Activated B cell treated with CpG ODN at 0.5 μM for 24 hours (primary cell): ENCODE results near the gene KCNMB2. TPM values are rescaled to one million over a fixed set of nuclear protein-coding genes. Genes with fewer than 3 reads are reported as not detected.

Source experiments
- ATAC-seq: fragments of 200-7000 bp; cut with Tn5 transposase; one replicate; pipeline ENCODE4 v1.10.0; 2021; ENCODE audit warnings: low read depth, mild to moderate bottlenecking, moderate library complexity
- CTCF ChIA-PET: fragments of 350-600 bp; sonication (Branson Sonifier 250); formaldehyde crosslinking; loops from one replicate; lab custom pipeline; 2021; ENCODE audit warnings: antibody characterized with exemption; lab: Charles Lee
- POLR2A ChIA-PET: fragments of 350-600 bp; sonication (Branson Sonifier 250); formaldehyde crosslinking; loops from one replicate; lab custom pipeline; 2021; ENCODE audit warnings: antibody characterized with exemption; lab: Charles Lee
- DNase-seq: peaks from one replicate; pipeline ENCODE4 v3.0.0; 2022
- H3K27ac Mint-ChIP-seq: one replicate; pipeline ENCODE4 v1.8.0; 2020; ENCODE audit warnings: mixed read lengths
- H3K27me3 Mint-ChIP-seq: one replicate; pipeline ENCODE4 v1.8.0; 2021; ENCODE audit warnings: mixed read lengths
- H3K36me3 Mint-ChIP-seq: one replicate; pipeline ENCODE4 v1.8.0; 2021; ENCODE audit warnings: low read depth, mixed read lengths
- H3K4me1 Mint-ChIP-seq: one replicate; pipeline ENCODE4 v1.8.0; 2021; ENCODE audit warnings: mixed read lengths
- H3K4me3 Mint-ChIP-seq: one replicate; pipeline ENCODE4 v1.8.0; 2020; ENCODE audit warnings: mild to moderate bottlenecking, mixed read lengths
- H3K9me3 Mint-ChIP-seq: one replicate; pipeline ENCODE4 v1.8.0; 2020; ENCODE audit warnings: mixed read lengths
- intact Hi-C: fragments of 100-400 bp; cut with micrococcal nuclease; formaldehyde crosslinking; loops from one replicate; pipeline ENCODE4 v1.15.1; 2024
- total RNA-seq: library from RNA; stranded (reverse); gene quantifications from 2 replicates; pipeline ENCODE4 v1.2.3, GENCODE V29; 2022
- TF ChIP-seq, protein P1 (sequence below): fragments of 200-600 bp; IDR thresholded peaks from one replicate; pipeline ENCODE4 v1.8.0; 2022; ENCODE audit warnings: antibody characterized with exemption, mild to moderate bottlenecking

Gene KCNMB2
- total RNA-seq, 1 donor from 2014 or later = not detected

DNA sequence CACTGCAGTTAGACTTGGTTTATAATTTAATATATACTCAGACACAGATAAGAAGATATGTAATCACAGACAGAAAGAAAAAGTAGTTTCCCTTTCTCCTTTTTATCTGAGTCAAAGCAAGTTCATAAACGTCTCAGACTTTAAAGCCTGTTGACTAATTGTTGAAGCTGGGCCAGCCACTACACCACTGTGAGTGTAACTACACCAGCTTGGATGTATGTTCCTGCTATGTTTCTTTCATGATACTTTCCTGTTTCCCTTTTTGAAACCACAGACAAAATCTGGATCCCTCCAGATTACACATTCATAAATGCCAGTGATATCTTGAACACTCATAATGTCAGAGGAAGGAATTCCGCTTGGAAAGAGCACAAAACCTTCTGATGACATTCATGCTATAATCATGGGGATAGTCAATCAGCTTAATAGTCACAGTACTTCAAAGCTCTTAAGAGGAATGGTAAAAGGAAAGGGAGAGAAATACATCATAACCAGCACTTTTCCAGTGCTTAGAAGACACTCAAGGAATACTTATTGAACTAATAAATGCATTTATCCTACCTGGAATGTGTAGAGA lies 32.0 kb downstream of the KCNMB2 start:
- H3K4me1 Mint-ChIP-seq = no peaks in the 10 kb centered on the region
- no peaks in the 10 kb centered on the region for H3K36me3 Mint-ChIP-seq
- POLR2A ChIA-PET = no interaction called here
- peaks cover 2% of the 10 kb centered on the region for H3K27me3 Mint-ChIP-seq
- intact Hi-C loops = no loop called here
- CTCF ChIA-PET = no interaction called here
- TF ChIP-seq, protein P1, sequence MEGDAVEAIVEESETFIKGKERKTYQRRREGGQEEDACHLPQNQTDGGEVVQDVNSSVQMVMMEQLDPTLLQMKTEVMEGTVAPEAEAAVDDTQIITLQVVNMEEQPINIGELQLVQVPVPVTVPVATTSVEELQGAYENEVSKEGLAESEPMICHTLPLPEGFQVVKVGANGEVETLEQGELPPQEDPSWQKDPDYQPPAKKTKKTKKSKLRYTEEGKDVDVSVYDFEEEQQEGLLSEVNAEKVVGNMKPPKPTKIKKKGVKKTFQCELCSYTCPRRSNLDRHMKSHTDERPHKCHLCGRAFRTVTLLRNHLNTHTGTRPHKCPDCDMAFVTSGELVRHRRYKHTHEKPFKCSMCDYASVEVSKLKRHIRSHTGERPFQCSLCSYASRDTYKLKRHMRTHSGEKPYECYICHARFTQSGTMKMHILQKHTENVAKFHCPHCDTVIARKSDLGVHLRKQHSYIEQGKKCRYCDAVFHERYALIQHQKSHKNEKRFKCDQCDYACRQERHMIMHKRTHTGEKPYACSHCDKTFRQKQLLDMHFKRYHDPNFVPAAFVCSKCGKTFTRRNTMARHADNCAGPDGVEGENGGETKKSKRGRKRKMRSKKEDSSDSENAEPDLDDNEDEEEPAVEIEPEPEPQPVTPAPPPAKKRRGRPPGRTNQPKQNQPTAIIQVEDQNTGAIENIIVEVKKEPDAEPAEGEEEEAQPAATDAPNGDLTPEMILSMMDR = no peak
- H3K9me3 Mint-ChIP-seq = no peaks in the 10 kb centered on the region
- ATAC-seq (no peak), DNase-seq (no peak)
- no peak overlapping the region for H3K4me3 Mint-ChIP-seq
- no peak overlapping the region for H3K27ac Mint-ChIP-seq

DNA sequence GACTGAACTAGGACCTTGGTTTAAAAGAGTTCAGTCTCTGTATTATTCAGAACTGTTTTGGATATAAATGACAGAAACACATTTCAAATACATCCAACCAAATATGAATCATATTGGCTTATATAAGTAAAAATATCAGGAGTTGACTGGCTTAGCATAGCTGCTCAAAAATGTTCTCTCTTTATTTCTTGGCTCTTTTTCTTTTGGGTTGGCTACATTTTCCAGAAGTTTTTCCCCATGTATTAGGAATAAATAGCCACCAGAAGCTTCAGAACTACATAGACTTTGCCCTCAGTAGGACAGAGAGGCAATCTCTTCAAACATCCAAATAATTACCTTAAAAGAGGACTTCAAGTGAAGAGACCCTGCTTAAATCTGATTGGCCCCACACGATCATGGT lies 32.7 kb downstream of the KCNMB2 start:
- ChIA-PET POLR2A (no interaction called here), CTCF (no interaction called here)
- peaks cover 2% of the 10 kb centered on the region for H3K27me3 Mint-ChIP-seq
- H3K4me3 Mint-ChIP-seq = no peak overlapping the region
- no peaks in the 10 kb centered on the region for H3K4me1 Mint-ChIP-seq
- TF ChIP-seq, protein P1 = no peak
- DNase-seq (no peak), ATAC-seq (no peak)
- H3K36me3 Mint-ChIP-seq = no peaks in the 10 kb centered on the region
- H3K9me3 Mint-ChIP-seq = no peaks in the 10 kb centered on the region
- intact Hi-C loops = no loop called here
- no peak overlapping the region for H3K27ac Mint-ChIP-seq

GRCh38 chr3:178569826-178570225 lies 33.6 kb downstream of the KCNMB2 start:
- DNase-seq (no peak), ATAC-seq (no peak)
- H3K4me1 Mint-ChIP-seq = no peaks in the 10 kb centered on the region
- no peaks in the 10 kb centered on the region for H3K36me3 Mint-ChIP-seq
- intact Hi-C loops = no loop called here
- TF ChIP-seq, protein P1 = no peak
- H3K27ac Mint-ChIP-seq = no peak overlapping the region
- peaks cover 2% of the 10 kb centered on the region for H3K27me3 Mint-ChIP-seq
- H3K4me3 Mint-ChIP-seq = no peak overlapping the region
- POLR2A ChIA-PET = no interaction called here
- CTCF ChIA-PET = no interaction called here
- no peaks in the 10 kb centered on the region for H3K9me3 Mint-ChIP-seq

- Mint-ChIP-seq H3K27ac (no peak overlapping the region), H3K36me3 (no peaks in the 10 kb centered on the region), H3K27me3 (no peaks in the 10 kb centered on the region), H3K4me1 (no peaks in the 10 kb centered on the region), H3K9me3 (peaks cover 7% of the 10 kb centered on the region), H3K4me3 (no peak overlapping the region)
- ATAC-seq (no peak), DNase-seq (no peak)
- TF ChIP-seq, protein P1 = no peak
- ChIA-PET POLR2A (no interaction called here), CTCF (no interaction called here)
- intact Hi-C loops = no loop called here
Observed at GRCh38 chr3:178583963-178584575, 47.8 kb downstream of the KCNMB2 start.

GRCh38 chr3:178584722-178585380 lies 48.6 kb downstream of the KCNMB2 start:
- ATAC-seq = no peak
- intact Hi-C loops = no loop called here
- POLR2A ChIA-PET = no interaction called here

More at GRCh38 chr3:178584722-178585380, 48.6 kb downstream of the KCNMB2 start:
- no peak for DNase-seq
- TF ChIP-seq, protein P1 = no peak
- H3K9me3 Mint-ChIP-seq = peaks cover 5% of the 10 kb centered on the region
- H3K36me3 Mint-ChIP-seq = no peaks in the 10 kb centered on the region
- H3K27me3 Mint-ChIP-seq = no peaks in the 10 kb centered on the region
- H3K27ac Mint-ChIP-seq = no peak overlapping the region
- no peak overlapping the region for H3K4me3 Mint-ChIP-seq
- CTCF ChIA-PET = no interaction called here
- H3K4me1 Mint-ChIP-seq = no peaks in the 10 kb centered on the region
